Uterus (tissue), 4 donors: ENCODE data around the gene AP4S1. TPM values are rescaled to one million over a fixed set of nuclear protein-coding genes. Genes with fewer than 3 reads are reported as not detected.

Source experiments
- DNase-seq, 2 donors: peaks; one replicate each; pipeline ENCODE4 v3.0.0-alpha.2; 2019 to 2020
- H3K27ac ChIP-seq, 2 donors: fragments of 200-600 bp; sonication (generic); 1 replicate in 1 of 2; 2 replicates in 1 of 2; pipeline ENCODE4 v1.5.1; 2016 to 2018
- H3K27me3 ChIP-seq, 2 donors: fragments of 200-600 bp; sonication (generic); one replicate each; pipeline ENCODE4 v1.5.1; 2018 to 2019; ENCODE audit warnings: control low read depth in 1 of 2
- H3K36me3 ChIP-seq, 2 donors: fragments of 200-600 bp; sonication (generic); one replicate each; pipeline ENCODE4 v1.5.1; 2019; ENCODE audit warnings: control low read depth in 1 of 2
- H3K4me1 ChIP-seq, 2 donors: fragments of 200-600 bp; sonication (generic); one replicate each; pipeline ENCODE4 v1.5.1; 2018 to 2019; ENCODE audit warnings: control low read depth in 1 of 2
- H3K4me3 ChIP-seq, 2 donors: fragments of 200-600 bp; sonication (generic); 1 replicate in 1 of 2; 2 replicates in 1 of 2; pipeline ENCODE4 v1.5.1; 2018 to 2019; ENCODE audit warnings: mild to moderate bottlenecking in 1 of 2
- H3K9me3 ChIP-seq, 2 donors: fragments of 200-600 bp; sonication (generic); one replicate each; pipeline ENCODE4 v1.5.1; 2019; ENCODE audit warnings: control low read depth in 1 of 2
- POLR2A ChIP-seq, 2 donors: fragments of 450-650 bp; IDR thresholded peaks; one replicate each; pipeline ENCODE4 v1.6.1; 2016; ENCODE audit warnings: antibody characterized with exemption in 2 of 2, mild to moderate bottlenecking in 1 of 2, moderate library complexity in 1 of 2
- intact Hi-C: fragments of 100-400 bp; cut with DNase I; formaldehyde crosslinking; loops from one replicate; pipeline ENCODE4 v1.15.1; 2023; ENCODE audit warnings: low total_unique reads
- total RNA-seq, 4 donors: library from RNA; depleted of rRNA in 3 of 4; stranded (reverse); fragments of >200 nt in 3 of 4; gene quantifications; one replicate each; pipeline versions ENCODE4 v1.1.0 to v1.2.4, GENCODE V29; 2014 to 2023
- TF ChIP-seq, protein P1 (sequence below), 4 experiments: fragments of 200-600 bp in 2 of 4; fragments of 450-650 bp in 2 of 4; sonication (generic) in 2 of 4; IDR thresholded peaks; one replicate each; pipeline ENCODE4 v1.5.1; 2016 to 2019; ENCODE audit warnings: antibody characterized with exemption in 4 of 4, mild to moderate bottlenecking in 2 of 4, moderate library complexity in 1 of 4
- donor health status: DM: yes; HTN: yes; CAD: no.

AP4S1 gene
- total RNA-seq, 4 donors from 2014 or later: 2.3 to 30.4 (median 9.9) TPM

DNA sequence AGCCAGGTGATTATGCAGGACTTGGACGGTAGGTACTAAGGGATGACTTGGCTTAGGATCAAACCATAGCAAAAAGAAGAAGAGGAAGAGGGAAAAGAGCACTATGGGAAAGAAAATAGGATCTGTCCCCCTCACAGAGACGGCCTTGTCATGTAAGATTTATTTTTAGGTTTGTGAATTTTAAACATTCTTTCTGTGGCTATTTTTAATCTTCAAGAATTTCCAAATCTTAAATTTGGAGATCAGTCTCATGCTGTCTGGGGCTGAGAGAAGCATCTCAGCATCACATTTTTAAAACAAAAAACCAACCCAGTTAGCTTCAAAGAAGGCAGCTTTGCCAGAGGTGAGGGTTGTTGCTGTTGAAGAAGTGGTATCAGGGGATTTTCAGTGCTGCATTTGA lies 53.3 kb downstream of the AP4S1 start:
- Histone ChIP-seq H3K9me3 (no peaks in the 10 kb centered on the region), H3K36me3 (no peaks in the 10 kb centered on the region), H3K27me3 (no peaks in the 10 kb centered on the region), H3K4me3 (no peak overlapping the region), H3K27ac (no peak overlapping the region), H3K4me1 (no peaks in the 10 kb centered on the region)
- TF ChIP-seq POLR2A (IDR thresholded peaks at IDR 0.05): no peak
- TF ChIP-seq, protein P1, sequence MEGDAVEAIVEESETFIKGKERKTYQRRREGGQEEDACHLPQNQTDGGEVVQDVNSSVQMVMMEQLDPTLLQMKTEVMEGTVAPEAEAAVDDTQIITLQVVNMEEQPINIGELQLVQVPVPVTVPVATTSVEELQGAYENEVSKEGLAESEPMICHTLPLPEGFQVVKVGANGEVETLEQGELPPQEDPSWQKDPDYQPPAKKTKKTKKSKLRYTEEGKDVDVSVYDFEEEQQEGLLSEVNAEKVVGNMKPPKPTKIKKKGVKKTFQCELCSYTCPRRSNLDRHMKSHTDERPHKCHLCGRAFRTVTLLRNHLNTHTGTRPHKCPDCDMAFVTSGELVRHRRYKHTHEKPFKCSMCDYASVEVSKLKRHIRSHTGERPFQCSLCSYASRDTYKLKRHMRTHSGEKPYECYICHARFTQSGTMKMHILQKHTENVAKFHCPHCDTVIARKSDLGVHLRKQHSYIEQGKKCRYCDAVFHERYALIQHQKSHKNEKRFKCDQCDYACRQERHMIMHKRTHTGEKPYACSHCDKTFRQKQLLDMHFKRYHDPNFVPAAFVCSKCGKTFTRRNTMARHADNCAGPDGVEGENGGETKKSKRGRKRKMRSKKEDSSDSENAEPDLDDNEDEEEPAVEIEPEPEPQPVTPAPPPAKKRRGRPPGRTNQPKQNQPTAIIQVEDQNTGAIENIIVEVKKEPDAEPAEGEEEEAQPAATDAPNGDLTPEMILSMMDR (IDR thresholded peaks at IDR 0.05): no peak
- intact Hi-C loops: no loop called here
- no peak for DNase-seq

DNA sequence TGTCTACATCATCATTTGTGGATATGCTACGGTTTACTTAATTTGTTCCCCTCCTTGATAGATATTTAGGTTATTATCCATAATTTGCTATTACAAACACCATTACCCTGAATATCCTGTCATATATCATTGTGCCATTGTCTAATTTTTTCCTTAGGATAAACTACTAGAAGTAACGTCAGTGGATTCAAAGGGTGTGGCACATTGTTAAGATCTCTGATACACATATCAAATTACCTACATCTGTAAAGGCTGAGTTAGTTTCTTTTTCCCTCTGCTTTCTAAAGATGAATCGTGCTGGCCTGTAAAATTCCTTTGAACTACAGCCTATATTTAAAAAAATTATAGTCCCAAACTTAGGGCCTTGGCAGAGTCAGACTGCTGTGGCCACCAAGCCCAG lies 54.6 kb downstream of the AP4S1 start:
- no peak overlapping the region for H3K4me3 ChIP-seq
- no peaks in the 10 kb centered on the region for H3K9me3 ChIP-seq
- H3K36me3 ChIP-seq: no peaks in the 10 kb centered on the region
- DNase-seq: no peak
- H3K27ac ChIP-seq: no peak overlapping the region
- no peak for TF ChIP-seq POLR2A (IDR thresholded peaks at IDR 0.05)
- TF ChIP-seq, protein P1 (IDR thresholded peaks at IDR 0.05): no peak
- H3K27me3 ChIP-seq: no peaks in the 10 kb centered on the region
- H3K4me1 ChIP-seq: no peaks in the 10 kb centered on the region
- intact Hi-C loops: no loop called here

DNA sequence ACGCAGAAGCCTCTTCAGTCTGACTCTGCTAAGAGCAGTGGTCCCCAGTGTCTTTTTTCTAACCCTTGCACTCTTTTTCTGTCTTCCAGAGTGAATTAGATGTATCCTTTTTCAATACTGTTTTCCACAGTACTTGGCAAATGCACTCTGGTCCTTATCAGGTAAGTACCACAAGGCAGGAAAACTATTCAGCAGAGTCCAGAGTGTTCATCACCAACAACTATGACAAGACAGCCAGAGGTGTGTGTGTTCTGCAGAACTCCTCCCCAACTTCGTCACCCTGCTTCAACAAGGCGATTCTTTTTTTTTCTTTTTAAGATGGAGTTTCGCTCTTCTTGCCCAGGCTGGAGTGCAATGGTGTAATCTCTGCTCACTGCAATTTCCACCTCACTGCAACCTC lies 55.0 kb downstream of the AP4S1 start:
- Histone ChIP-seq H3K36me3 (no peaks in the 10 kb centered on the region), H3K27ac (no peak overlapping the region), H3K27me3 (no peaks in the 10 kb centered on the region), H3K9me3 (no peaks in the 10 kb centered on the region), H3K4me1 (no peaks in the 10 kb centered on the region), H3K4me3 (no peak overlapping the region)
- no peak for DNase-seq
- no peak for TF ChIP-seq POLR2A (IDR thresholded peaks at IDR 0.05)
- TF ChIP-seq, protein P1 (IDR thresholded peaks at IDR 0.05): no peak
- intact Hi-C loops: no loop called here

DNA sequence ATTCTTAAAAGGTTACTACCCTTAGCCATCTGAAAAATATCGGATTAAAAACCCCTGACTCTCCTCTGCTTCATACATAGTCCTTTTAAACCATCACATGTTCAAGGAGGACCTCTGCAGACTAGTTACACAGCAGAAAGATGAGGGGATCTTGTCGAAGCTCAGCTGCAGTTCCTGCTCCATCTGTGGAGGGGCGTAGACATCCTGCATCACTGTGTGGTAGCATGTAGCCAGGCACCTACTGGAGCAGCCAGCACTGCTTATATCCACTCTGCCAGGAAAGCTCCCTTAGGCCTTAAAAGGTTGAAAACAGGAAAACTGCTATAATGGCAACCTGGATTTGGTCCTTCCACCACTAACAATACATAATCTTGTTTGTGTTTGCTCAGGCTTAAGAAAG lies 58.3 kb downstream of the AP4S1 start:
- Histone ChIP-seq H3K9me3 (no peaks in the 10 kb centered on the region), H3K4me1 (no peaks in the 10 kb centered on the region), H3K27ac (no peak overlapping the region), H3K27me3 (no peaks in the 10 kb centered on the region), H3K36me3 (no peaks in the 10 kb centered on the region), H3K4me3 (no peak overlapping the region)
- no peak for TF ChIP-seq POLR2A (IDR thresholded peaks at IDR 0.05)
- TF ChIP-seq, protein P1 (IDR thresholded peaks at IDR 0.05): no peak
- intact Hi-C loops: no loop called here
- no peak for DNase-seq

DNA sequence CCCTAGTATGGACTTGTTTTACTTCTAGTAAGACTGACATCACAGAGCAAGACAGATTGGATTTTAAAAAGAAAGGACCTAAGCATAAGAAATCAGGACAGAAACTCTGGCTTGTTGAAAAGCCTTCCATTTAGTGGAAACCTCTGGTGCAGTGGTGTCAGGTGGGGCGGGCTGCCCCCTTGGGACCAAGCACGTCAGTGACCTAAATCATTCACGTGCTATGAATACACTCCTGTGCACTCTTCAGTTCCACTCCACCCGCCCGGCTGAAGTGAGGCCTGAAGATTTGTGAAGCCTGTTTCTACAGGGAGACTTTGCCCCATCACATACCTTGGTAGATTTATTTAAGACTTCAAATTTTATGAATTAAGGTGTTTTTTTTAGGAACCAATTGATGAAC lies 58.9 kb downstream of the AP4S1 start:
- no peaks in the 10 kb centered on the region for H3K27me3 ChIP-seq
- H3K4me3 ChIP-seq: no peak overlapping the region
- no peaks in the 10 kb centered on the region for H3K4me1 ChIP-seq
- H3K9me3 ChIP-seq: no peaks in the 10 kb centered on the region
- DNase-seq: no peak
- intact Hi-C loops: no loop called here
- no peak for TF ChIP-seq POLR2A (IDR thresholded peaks at IDR 0.05)
- TF ChIP-seq, protein P1 (IDR thresholded peaks at IDR 0.05): no peak
- no peak overlapping the region for H3K27ac ChIP-seq
- H3K36me3 ChIP-seq: no peaks in the 10 kb centered on the region
